ENCODE results near the gene REM2.
"Not testable (repeated sequence)": the region's sequence is repeated elsewhere in the genome, so short reads cannot be mapped to it uniquely, and the experiment has no call there.

REM2 gene

DNA sequence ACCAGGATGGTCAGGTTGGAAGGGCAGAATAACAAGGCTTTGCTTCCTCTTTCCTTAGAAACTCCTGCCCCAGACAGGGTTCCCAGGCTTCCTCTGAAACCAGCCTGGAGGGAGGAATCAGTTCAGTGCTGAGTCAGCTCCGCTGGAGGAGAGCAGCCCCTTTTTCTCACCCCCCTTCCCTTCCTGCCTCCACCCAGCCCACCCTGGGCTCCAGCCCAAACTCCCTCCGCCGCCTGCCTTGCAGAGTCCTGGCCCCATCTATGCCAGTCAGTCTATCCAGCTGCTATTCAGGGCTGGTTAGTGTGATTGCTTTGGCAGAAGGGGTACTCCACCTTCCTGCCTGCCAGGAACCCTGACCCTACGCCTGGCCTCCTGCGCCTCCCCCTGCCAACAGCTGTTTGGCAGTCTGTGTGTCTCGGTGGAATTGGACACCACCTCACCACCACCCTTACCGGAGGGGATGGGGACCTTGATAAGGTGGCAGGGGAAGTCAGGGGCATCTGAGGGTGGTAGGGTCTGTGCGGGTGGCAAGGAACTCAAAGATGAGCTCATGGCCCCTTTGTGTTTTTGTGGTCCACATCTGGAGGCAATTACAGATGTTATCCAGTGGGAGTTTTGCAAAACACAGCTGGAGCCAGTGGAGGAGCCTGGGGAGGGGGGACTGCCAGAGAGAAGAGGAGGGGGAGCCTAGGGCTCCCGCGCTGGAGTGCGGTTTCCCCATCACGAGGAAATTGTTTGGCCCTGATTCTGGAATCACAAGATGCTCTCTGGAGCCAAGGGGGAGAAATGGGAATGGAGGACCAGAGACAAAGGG lies 34.5 kb upstream of the REM2 start:
- peak; percentile 8 for DNase-seq (ENCODE audit: low spot score)

DNA sequence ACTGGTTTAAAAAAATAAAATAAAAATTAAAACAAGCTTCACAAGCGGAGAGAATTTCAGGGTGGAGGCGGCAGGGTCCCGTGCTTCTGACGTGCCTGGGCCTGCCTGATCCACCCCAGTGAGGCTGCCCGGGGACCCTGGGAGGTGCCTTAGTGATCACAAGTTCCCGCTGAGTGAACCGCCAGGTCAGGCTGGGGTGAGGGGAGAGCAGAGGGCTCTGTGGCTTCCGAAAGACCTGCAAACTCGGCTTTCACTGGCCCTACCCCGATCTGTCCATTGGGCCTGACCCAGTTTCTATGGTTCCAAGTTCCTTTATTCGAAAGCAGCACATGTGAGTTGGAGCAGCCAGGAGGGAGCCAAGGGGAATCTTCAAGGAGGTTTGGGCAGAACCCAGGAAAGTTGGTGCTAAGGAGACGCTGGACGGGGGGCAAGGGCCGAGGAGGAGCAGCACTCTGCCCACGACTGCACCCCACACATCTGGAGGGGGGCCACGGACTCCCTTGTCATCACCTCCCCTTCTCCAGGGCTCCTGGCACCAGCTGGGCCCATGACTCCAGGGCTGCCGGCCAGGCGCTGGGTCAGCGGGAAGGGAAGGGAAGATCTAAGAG lies 33.7 kb upstream of the REM2 start:
- DNase-seq (ENCODE audit: low spot score), result no peak

DNA sequence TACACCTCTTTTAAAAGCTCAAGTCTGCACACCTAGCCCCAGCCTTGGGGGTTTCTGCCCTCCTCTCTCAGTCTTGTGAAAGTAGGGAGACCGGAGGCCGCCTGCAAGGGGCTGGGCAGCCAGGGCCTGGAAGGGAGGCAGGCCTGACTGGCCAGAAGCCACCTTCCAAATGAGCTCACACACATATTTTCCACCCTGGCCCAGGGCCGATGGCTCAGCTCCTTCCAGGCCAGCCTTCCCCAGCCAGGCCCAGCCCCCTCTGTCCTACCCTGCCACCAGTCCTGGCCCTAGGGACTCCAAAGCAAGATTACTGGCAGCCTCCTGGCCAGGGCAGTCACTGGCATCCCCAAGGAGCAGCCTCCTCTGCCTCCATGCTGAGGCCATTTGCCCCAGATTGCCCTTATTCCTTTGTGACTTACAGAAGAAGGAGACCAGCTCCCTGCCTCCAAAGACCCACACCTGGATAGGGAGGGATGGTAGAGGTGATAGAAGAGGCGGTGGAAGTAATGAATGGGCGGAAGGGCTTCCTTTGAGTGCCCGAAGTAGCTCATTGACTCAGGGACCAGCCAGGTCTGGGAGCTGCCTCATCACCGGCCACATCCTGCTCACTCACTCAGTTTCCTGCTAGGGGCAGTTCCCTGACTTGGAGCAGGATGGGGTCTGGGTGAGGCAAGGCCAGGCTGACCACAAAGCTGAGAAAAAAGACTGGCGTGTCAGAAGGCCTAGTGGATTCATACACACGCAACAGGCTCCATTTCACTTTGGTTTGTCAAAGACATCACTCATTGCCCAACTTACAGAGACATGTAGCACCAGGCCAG lies 31.9 kb upstream of the REM2 start:
- DNase-seq (ENCODE audit: low spot score), result no peak

DNA sequence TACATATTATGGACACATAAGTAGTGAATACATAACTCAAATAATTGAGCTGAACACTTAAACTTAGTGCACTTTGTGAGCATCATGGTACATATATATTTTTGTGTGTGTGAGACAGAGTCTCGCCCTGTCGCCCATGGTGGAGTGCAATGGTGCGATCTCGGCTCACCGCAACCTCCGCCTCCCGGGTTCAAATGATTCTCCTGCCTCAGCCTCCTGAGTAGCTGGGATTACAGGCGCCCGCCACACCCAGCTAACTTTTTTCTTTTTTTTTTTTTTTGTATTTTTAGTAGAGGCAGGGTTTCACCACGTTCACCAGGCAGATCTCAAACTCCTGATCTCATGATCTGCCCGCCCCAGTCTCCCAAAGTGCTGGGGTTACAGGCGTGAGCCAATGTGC lies 30.8 kb upstream of the REM2 start:
- DNase-seq (ENCODE audit: low spot score), result not testable (repeated sequence)

DNA sequence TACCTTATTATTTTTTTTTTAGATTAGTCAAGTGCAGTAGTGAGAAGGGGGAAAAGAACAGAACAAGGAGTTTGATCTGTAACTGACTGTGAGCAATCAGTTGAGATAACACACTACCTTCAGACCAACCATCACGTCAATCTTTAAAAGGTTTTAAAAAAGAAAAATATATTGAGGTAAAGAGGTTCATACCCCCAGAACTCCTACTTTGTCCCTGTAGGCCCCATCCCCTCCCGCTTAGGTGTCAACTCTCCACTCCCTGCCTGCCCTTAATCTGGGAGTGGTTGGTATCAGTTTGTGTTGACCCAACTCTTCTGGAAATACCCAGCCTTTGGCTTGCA lies 30.5 kb upstream of the REM2 start:
- no peak for DNase-seq (ENCODE audit: low spot score)

DNA sequence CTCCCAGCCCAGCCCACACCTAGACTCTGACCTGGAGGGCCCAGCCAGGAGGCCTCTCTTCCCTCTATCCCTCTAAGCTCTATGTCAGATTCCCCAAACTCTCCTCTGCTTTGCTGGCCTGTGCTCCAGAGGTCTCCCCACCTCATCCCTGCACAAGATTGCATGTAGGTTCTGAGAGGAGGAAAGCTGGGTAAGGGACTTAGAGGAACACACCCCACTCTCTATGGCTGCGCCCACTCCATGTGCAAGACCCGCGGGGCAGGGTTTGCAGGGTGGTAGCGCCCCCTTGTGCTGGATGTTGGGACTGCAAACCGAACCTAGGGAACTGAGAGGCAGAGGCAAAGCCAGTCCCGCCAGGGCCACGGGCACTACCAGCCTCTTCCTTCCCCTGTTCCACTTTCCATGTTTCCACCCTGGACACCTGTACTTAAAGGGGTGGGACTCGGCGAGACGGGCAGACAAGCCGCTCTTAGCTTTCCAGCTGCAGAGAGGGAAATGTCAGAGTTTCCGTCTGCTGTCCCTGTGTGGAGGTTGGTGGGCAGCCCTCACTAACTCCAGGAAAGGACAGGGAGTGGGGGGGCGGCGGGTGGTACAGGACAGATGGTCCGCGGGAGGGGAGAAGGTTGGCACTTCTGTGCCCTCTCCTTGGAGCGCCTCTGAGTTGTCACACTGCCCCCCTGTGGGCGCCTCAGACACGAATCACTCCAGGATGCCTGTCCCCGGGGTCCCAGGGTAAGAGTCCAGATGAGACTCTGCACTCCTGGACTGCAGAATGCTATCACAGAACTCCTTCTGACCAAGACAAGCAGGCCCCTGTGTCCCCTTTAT lies 29.9 kb upstream of the REM2 start:
- peak; percentile 71 for DNase-seq (ENCODE audit: low spot score)

DNA sequence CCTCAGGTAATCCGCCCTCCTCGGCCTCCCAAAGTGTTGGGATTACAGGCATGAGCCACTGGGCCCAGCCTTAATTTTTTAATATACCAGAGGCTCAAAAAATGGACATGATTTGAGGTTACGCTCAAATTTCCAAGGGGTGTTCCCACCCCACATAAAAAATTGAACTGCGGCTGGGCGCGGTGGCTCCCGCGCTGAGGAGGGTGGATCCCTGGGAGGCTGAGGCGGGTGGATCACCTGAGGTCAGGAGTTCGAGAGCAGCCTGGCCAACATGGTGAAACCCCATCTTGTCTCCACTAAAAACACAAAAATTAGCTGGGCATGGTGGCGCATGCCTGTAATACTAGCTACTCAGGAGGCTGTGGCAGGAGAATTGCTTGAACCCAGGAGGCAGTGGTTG lies 28.7 kb upstream of the REM2 start:
- DNase-seq (ENCODE audit: low spot score), result not testable (repeated sequence)

DNA sequence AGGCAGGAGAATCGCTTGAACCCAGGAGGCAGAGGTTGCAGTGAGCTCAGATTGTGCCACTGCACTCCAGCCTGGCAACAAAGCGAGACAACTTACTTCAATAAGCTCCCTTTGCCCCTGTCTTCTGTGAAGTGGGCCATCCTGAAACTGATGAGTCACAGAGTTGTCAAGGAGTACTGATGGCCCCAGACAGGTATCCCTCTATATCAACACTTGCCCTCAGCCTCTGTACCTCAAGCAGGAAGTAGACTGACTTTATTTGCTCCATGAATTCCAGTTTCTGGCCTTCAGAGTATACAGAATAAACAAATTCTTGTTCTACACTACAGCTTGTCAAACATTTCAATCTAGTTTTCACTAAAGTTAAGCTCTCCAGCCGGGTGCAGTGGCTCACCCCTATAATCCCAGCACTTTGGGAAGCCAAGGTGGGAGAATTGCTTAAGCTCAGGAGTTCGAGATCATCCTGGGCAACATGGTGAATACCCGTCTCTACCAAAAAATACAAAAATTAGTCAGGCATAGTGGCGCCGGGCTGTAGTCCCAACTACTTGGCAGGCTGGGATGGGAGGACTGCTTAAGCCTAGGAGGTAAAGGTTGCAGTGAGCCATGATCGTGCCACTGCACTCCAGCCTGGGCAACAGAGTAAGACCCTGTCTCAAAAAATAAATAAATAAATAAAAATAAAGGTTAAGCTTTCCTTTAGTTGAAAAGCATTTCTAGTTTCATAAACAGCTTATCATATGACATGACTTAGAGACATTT lies 27.9 kb upstream of the REM2 start:
- DNase-seq (ENCODE audit: low spot score), result no peak

DNA sequence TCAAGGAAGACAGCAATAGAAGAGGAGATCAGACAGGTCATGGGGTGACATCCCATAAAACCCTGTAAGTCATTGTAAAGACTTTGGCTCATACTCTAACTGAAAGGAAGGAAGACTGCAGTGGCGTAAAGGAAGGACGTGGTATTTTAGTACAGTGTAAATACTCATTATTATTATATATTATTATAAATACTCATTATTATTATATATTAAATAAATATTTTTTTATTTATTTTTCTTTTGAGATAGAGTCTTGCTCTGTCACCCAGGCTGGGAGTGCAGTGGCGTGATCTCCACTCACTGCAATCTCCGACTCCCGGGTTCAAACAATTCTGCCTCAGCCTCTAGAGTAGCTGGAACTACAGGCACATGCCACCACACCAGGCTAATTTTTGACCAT lies 26.6 kb upstream of the REM2 start:
- no peak for DNase-seq (ENCODE audit: low spot score)

DNA sequence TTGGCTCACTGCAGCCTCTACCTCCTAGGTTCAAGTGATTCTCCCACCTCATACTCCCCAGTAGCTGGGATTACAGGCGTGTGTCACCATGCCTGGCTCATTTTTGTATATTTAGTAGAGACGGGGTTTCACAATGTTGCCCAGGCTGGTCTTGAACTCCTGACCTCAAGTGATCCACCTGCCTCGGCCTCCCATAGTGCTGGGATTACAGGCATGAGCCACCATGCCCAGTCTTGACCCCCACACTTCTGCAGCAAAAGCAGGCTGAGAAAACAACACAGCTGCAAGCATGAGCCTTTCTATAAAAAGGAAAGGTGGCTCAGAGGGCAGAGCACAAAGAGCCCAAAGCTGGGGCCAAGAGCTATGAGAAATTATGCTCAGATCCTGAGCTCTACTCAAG lies 22.6 kb upstream of the REM2 start:
- DNase-seq (ENCODE audit: low spot score), result not testable (repeated sequence)

DNA sequence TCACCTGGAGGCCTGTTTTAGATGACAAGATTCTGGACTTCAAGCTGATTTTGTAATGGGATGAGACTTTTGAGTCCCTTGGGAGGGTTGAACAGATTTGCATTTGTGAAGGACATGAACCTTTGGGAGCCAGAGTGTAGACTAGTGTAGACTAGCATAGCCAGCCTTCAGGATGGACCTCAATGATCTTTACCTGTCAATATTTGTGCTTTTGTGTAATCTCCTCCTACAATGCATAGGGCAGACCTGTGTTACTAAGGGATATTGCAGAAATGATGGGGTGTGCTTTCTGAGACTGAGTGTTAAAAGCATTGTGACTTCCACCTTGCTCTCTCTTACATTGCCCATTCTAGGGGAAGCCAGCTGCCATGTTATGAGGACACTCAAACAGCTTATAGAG lies 21.4 kb upstream of the REM2 start:
- no peak for DNase-seq (ENCODE audit: low spot score)

DNA sequence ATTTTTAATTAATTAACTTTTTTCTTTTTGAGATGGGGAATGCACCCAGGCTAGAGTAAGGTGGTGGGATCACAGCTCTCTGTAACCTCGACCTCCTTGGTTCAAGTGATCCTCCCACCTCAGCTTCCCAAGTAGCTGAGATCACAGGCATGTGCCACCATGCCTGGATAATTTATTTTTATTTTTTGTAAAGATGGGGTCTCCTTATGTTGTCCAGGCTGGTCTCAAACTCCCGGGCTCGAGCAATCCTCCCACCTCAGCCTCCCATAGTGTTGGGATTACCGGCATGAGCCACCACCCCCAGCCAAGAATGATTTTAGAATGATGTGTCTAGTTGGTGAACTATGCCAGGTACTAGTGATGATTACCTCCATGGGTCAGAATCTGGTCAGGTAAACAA lies 18.0 kb upstream of the REM2 start:
- no peak for DNase-seq (ENCODE audit: low spot score)

DNA sequence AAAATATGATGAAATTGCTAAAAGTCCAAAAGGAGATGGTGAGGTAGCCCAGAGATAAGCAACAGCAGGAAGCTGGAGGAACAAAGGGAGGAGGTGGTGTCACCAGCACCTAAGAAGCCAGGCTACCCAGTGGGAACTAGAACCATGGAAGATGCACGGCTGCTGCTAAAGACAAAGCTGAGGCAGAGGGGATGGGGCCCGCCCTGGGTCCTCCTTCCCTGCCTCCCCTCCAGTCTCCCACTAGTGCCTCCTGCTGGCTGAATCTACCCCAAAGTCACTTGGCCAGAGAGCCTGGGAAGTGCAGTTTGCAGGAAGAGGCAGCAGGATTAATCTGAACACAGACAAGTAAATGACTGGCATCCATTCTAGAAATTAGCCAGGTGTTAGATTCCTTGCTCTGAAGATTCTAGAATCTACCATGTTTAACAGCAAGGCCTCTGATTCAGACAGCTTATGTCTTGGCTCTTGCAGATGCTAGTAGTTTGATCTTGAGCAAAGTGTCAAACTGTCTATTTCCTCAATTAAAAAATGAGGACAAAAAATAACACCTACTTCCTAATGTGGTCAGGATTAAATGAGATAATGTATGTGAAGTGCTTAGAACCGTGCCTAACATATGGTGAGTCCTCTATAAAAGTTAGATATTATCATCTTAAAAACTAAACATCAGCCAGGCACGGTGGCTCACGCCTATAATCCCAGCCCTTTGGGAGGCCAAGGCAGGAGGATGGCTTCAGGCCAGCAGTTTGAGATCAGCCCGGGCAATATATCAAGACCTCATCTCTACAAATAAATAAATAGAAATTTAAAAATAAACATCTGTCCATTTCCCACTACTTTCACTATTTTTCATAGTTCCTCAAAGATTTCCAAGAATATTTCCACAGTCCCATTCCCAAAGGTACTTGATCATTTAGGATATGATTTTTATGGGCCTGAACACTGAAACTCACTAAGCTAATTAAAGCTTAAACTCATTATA lies 17.3 kb upstream of the REM2 start:
- DNase-seq (ENCODE audit: low spot score), result no peak

DNA sequence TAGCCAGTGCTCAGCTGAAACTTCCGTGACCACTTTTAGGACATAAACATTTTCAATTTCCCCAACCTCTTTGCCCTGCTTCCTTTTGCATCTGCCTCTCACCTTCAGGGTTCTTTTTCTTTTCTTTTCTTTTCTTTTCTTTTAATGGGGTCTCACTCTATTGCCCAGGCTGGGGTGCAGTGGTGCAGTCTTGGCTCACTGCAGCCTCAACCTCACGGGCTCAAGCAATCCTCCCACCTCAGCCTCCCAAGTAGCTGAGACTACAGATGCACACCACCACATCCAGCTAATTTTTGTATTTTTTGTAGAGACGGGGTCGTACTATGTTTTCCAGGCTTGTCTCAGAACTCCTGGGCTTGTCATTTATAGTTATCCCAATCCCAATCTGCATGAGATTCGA lies 16.1 kb upstream of the REM2 start:
- no peak for DNase-seq (ENCODE audit: low spot score)

DNA sequence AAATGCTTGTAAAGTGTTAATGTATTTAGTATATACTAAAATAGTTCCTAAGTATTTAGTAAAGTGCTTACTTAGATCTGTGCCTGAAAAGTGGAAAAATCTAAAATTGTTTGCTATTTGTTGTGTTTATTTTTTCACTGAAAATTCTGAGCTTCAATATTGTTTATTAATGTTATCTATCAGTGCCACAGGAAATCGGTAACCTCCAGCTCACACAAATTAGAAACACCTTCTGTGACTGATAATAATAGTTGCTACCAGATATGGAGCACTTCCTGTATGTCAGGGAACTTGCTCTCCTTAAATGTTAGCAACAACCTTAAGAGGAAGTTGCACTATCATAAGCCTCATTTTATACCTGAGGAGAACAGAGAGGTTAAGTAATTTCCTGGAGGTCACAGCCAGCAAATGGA lies 12.2 kb upstream of the REM2 start:
- DNase-seq (ENCODE audit: low spot score), result no peak

DNA sequence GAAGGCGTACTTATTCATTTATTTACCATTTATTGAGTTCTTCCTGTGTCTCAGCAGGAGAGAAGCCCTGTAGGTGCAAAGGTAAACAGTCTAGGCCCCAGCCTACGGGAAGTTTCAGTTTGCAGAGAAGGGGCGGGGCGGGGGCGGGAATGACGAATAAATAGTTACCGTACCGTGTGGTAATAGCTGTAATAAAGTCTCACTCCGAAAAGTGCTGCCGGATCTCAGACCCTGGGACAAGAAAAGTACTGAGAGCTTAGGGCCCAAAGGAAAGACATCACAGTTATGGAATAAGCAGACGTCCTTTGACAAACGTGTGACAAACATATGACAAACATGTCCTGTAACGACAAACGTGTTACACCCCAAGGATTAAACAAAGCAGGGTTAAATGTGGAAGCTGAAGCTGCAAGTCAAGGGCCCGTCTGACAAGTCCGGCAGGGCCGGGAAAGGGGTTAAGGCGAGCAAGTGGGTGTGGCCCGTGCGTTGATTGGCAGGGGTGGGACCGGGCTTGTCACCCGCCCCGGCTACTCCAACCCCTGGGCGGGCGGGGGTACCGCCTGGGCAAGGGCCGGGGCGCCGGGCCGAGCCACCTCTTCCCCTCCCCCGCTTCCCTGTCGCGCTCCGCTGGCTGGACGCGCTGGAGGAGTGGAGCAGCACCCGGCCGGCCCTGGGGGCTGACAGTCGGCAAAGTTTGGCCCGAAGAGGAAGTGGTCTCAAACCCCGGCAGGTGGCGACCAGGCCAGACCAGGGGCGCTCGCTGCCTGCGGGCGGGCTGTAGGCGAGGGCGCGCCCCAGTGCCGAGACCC lies 11.6 kb upstream of the REM2 start, which contains the start of gene LRP10:
Gene LRP10 (plus strand): TSS at position 517 of the 809 bp plus-strand sequence. CDS start 564 bp downstream, outside the sequence.
- peak; percentile 94 for DNase-seq (ENCODE audit: low spot score)

DNA sequence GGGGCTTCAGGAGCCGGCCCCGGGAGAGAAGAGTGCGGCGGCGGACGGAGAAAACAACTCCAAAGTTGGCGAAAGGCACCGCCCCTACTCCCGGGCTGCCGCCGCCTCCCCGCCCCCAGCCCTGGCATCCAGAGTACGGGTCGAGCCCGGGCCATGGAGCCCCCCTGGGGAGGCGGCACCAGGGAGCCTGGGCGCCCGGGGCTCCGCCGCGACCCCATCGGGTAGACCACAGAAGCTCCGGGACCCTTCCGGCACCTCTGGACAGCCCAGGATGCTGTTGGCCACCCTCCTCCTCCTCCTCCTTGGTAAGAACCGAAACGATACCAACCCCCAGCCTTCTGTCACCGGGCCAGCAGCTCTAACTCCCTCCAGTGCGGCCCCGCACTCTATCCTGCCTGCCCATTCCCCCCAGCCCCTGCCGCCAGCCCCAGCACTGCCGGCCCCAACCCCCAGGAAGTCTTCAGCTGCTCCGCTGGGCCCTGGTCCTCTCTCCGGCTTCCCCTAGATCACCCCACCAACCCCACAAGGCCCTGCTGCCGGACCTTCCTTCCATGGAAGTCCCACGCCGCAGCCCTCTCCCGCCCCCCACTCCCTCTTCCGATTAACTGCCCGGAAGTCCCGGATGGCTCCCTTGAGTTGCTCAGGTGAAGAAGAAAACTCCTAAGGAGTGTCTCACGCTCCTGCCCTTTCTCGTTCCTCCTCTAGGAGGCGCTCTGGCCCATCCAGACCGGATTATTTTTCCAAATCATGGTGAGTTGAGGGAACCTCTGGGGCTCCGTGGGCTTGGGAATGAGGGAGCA lies 10.8 kb upstream of the REM2 start:
- DNase-seq (ENCODE audit: low spot score), result peak; percentile 83

DNA sequence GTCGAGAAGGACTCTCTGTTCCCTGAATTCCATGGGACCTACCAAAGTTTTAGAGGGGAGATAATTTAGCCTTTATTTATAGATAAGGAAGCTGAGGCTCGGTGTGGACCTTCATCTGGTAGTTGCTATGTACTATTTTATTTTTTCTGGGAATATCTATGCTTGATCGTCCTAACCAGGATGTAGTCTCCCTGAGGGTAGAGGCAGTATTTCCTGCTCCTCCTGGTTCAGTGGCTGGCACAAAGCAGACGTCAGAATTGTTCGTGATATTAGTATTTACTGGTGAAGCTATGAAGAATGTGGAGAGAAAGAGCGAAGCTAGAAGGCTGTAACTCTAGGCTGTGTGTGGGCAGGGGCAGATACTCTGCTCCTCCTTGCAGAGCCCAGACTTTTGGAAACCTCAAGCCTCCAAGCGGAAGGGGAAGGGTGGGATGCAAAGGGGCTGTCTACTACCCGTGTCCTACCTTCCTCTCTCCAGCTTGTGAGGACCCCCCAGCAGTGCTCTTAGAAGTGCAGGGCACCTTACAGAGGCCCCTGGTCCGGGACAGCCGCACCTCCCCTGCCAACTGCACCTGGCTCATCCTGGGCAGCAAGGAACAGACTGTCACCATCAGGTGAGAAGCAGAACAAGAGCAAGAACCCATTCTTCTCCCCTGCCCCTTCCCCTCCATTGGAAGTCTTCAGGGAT lies 10.0 kb upstream of the REM2 start:
- DNase-seq (ENCODE audit: low spot score), result no peak
